Fibroblast of lung (primary cell): ENCODE data around the gene CD248. TPM values are rescaled to one million over a fixed set of nuclear protein-coding genes. Genes with fewer than 3 reads are reported as not detected.

Source experiments
- DNase-seq, 2 donors: peaks; one replicate each; pipeline versions ENCODE4 v3.0.0 to v3.0.0-alpha.2; 2010; ENCODE audit warnings: low read depth in 2 of 2
- H2AFZ ChIP-seq: 2 replicates; pipeline ENCODE4 v1.5.1; 2012; ENCODE audit warnings: low read length, control low read depth, inconsistent platforms
- H3K27ac ChIP-seq: 2 replicates; pipeline ENCODE4 v1.5.1; 2011; ENCODE audit warnings: low read length, control low read depth; ENCODE audit not compliant: insufficient read depth
- H3K27me3 ChIP-seq: 2 replicates; pipeline ENCODE4 v1.5.1; 2011; ENCODE audit warnings: mild to moderate bottlenecking, low read length; ENCODE audit not compliant: control insufficient read depth, insufficient read depth
- H3K36me3 ChIP-seq: 2 replicates; pipeline ENCODE4 v1.5.1; 2011; ENCODE audit warnings: low read length; ENCODE audit not compliant: control insufficient read depth, insufficient read depth
- H3K4me1 ChIP-seq: 2 replicates; pipeline ENCODE4 v1.5.1; 2011; ENCODE audit warnings: low read length; ENCODE audit not compliant: control insufficient read depth, insufficient read depth; ENCODE audit errors: extremely low read depth
- H3K4me2 ChIP-seq: 2 replicates; pipeline ENCODE4 v1.5.1; 2011; ENCODE audit warnings: low read length, control low read depth; ENCODE audit not compliant: insufficient read depth; ENCODE audit errors: extremely low read depth
- H3K4me3 ChIP-seq, 4 experiments: fragments of 200-600 bp in 1 of 4; sonication (generic) in 1 of 4; replicated peaks in 1 of 4; 2 replicates each; pipeline ENCODE4 v1.5.1; 2011 to 2016; ENCODE audit warnings: low read length in 4 of 4, low read depth in 3 of 4, mild to moderate bottlenecking in 3 of 4, control low read depth in 2 of 4, inconsistent platforms in 1 of 4, mixed read lengths in 1 of 4; ENCODE audit not compliant: insufficient read depth in 1 of 4; ENCODE audit errors: control extremely low read depth in 1 of 4
- H3K79me2 ChIP-seq: 2 replicates; pipeline ENCODE4 v1.5.1; 2012; ENCODE audit warnings: mild to moderate bottlenecking, low read length, inconsistent platforms; ENCODE audit not compliant: control insufficient read depth, insufficient read depth
- H3K9ac ChIP-seq: 2 replicates; pipeline ENCODE4 v1.5.1; 2011; ENCODE audit warnings: mild to moderate bottlenecking, low read length, control low read depth; ENCODE audit not compliant: insufficient read depth
- H3K9me3 ChIP-seq: 2 replicates; pipeline ENCODE4 v1.5.1; 2012; ENCODE audit warnings: low read depth, low read length; ENCODE audit not compliant: control insufficient read depth, insufficient read depth
- H4K20me1 ChIP-seq: 2 replicates; pipeline ENCODE4 v1.5.1; 2011; ENCODE audit warnings: low read length; ENCODE audit not compliant: control insufficient read depth, insufficient read depth; ENCODE audit errors: extremely low read depth
- EZH2 ChIP-seq: IDR thresholded peaks from 2 replicates; pipeline ENCODE4 v1.5.1; 2012; ENCODE audit warnings: low read length, control low read depth, mild to moderate bottlenecking; ENCODE audit errors: missing control alignments
- polyA plus RNA-seq, 2 donors: library from polyadenylated mRNA; depleted of rRNA in 1 of 2; stranded (reverse) in 1 of 2; unstranded in 1 of 2; fragments of >200 nt; gene quantifications; 2 replicates each; pipeline ENCODE4 v1.2.1, GENCODE V29; 2011 to 2012; ENCODE audit warnings: missing spikeins in 1 of 2
- total RNA-seq: library from RNA; depleted of rRNA; stranded (reverse); fragments of >200 nt; gene quantifications from 2 replicates; pipeline ENCODE4 v1.2.1, GENCODE V29; 2014
- TF ChIP-seq, protein P1 (sequence below), 2 donors: IDR thresholded peaks in 1 of 2; conservative IDR thresholded peaks in 1 of 2; 1 replicate in 1 of 2; 2 replicates in 1 of 2; pipeline ENCODE4 v1.5.1; 2011 to 2012; ENCODE audit warnings: low read length in 2 of 2, control low read depth in 1 of 2, inconsistent platforms in 1 of 2, low read depth in 1 of 2, mild to moderate bottlenecking in 1 of 2

CD248 gene
- total and polyA plus RNA-seq, 2 donors (not counting 1 experiment from before 2014, with no cell fraction given), result 95.6 to 132 TPM

GRCh38 chr11:66291706-66292542 lies 24.9 kb downstream of the CD248 start, which contains the start of gene TMEM151A:
TSS of gene TMEM151A (plus strand) at chr11:66291894. CDS start at chr11:66292014, 120 bp downstream.
- Histone ChIP-seq H3K4me1 (peaks cover 8% of the 10 kb centered on the region), H3K4me3 (peak within 1 kb of the TSS in 1 of 4 experiments; percentile 22), H4K20me1 (no peaks in the 10 kb centered on the region), H3K9me3 (no peaks in the 10 kb centered on the region), H3K9ac (no peak within 1 kb of the TSS), H3K79me2 (peaks cover 16% of the 10 kb centered on the region), H2AFZ (no peak within 1 kb of the TSS), H3K4me2 (peak within 1 kb of the TSS; percentile 59), H3K27ac (no peak within 1 kb of the TSS), H3K27me3 (peaks cover 24% of the 10 kb centered on the region), H3K36me3 (no peaks in the 10 kb centered on the region)
- TF ChIP-seq, protein P1, sequence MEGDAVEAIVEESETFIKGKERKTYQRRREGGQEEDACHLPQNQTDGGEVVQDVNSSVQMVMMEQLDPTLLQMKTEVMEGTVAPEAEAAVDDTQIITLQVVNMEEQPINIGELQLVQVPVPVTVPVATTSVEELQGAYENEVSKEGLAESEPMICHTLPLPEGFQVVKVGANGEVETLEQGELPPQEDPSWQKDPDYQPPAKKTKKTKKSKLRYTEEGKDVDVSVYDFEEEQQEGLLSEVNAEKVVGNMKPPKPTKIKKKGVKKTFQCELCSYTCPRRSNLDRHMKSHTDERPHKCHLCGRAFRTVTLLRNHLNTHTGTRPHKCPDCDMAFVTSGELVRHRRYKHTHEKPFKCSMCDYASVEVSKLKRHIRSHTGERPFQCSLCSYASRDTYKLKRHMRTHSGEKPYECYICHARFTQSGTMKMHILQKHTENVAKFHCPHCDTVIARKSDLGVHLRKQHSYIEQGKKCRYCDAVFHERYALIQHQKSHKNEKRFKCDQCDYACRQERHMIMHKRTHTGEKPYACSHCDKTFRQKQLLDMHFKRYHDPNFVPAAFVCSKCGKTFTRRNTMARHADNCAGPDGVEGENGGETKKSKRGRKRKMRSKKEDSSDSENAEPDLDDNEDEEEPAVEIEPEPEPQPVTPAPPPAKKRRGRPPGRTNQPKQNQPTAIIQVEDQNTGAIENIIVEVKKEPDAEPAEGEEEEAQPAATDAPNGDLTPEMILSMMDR (conservative IDR thresholded peaks at IDR 0.05 in 1 of 2, IDR thresholded peaks at IDR 0.05 in 1 of 2; ENCODE audit: low read depth in 1 of 2, low read length in 2 of 2), result no peak
- TF ChIP-seq EZH2, result no peak
- DNase-seq, result no peak

- no peaks in the 10 kb centered on the region for H4K20me1 ChIP-seq
- H3K36me3 ChIP-seq, result peaks cover 3% of the 10 kb centered on the region
- no peak overlapping the region for H3K9ac ChIP-seq
- H3K27ac ChIP-seq, result no peak overlapping the region
- H3K79me2 ChIP-seq, result peaks cover 20% of the 10 kb centered on the region
- H3K9me3 ChIP-seq, result no peaks in the 10 kb centered on the region
- H3K4me3 ChIP-seq, result no peak overlapping the region
- peaks cover 23% of the 10 kb centered on the region for H3K27me3 ChIP-seq
- H3K4me1 ChIP-seq, result peaks cover 8% of the 10 kb centered on the region
- DNase-seq, result no peak
- TF ChIP-seq, protein P1 (conservative IDR thresholded peaks at IDR 0.05 in 1 of 2, IDR thresholded peaks at IDR 0.05 in 1 of 2; ENCODE audit: low read depth in 1 of 2, low read length in 2 of 2), result no peak
- peak; percentile 39 for TF ChIP-seq EZH2
- H2AFZ ChIP-seq, result no peak overlapping the region
- no peak overlapping the region for H3K4me2 ChIP-seq
Measured at GRCh38 chr11:66291303-66291705, 25.5 kb downstream of the CD248 start.

DNA sequence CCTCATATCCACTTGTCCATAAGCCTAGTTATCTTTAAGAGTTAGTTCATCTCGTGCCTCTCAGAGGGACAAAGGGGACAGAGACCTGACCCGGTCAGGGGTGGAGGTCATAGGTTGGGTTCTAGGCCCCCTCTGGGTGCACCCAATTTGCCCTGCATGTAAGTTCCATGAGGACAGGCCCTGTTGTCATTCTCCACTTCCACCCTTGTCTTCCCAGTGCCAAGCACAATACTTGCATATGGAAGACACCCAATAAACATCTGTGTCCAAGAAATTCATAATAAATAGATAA lies 26.6 kb downstream of the CD248 start:
- TF ChIP-seq, protein P1 (conservative IDR thresholded peaks at IDR 0.05 in 1 of 2, IDR thresholded peaks at IDR 0.05 in 1 of 2; ENCODE audit: low read depth in 1 of 2, low read length in 2 of 2), result no peak
- TF ChIP-seq EZH2, result no peak
- Histone ChIP-seq H3K9ac (no peak overlapping the region), H3K4me1 (peaks cover 8% of the 10 kb centered on the region), H2AFZ (no peak overlapping the region), H3K9me3 (no peaks in the 10 kb centered on the region), H3K4me3 (peak overlapping the region in 2 of 4 experiments; percentile 76 to 95), H3K27ac (no peak overlapping the region), H3K27me3 (peaks cover 23% of the 10 kb centered on the region), H3K4me2 (peak overlapping the region; percentile 92), H4K20me1 (no peaks in the 10 kb centered on the region), H3K79me2 (peaks cover 24% of the 10 kb centered on the region), H3K36me3 (peaks cover 8% of the 10 kb centered on the region)
- no peak for DNase-seq
